HG02571 (cell line): ENCODE results near the gene AASDH.

Experiments used
- ATAC-seq: cut with Tn5 transposase; IDR thresholded peaks from one replicate; pipeline ENCODE4 v1.9.1; 2021; ENCODE audit warnings: mild to moderate bottlenecking, moderate library complexity; ENCODE audit not compliant: unreplicated experiment

The AASDH gene

DNA sequence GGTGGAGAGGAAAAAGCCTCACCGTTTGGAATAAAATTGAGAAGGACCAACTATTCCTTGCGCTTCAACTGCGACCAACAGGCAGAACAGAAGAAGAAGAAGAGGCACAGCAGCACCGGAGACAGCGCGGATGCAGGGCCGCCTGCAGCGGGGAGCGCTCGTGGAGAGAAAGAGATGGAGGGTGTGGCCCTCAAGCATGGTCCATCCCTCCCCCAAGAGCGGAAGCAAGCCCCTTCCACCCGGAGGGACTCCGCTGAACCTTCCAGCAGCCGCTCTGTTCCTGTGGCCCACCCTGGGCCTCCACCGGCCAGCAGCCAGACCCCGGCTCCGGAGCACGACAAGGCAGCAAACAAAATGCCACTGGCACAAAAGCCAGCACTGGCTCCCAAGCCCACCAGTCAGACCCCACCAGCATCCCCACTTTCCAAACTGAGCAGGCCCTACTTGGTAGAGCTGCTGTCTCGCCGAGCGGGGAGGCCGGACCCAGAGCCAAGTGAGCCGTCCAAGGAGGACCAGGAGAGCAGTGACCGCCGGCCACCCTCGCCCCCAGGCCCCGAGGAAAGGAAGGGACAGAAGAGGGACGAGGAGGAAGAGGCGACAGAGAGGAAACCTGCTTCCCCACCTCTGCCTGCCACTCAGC is 71.2 kb downstream of the AASDH start:
- ATAC-seq: no peak

DNA sequence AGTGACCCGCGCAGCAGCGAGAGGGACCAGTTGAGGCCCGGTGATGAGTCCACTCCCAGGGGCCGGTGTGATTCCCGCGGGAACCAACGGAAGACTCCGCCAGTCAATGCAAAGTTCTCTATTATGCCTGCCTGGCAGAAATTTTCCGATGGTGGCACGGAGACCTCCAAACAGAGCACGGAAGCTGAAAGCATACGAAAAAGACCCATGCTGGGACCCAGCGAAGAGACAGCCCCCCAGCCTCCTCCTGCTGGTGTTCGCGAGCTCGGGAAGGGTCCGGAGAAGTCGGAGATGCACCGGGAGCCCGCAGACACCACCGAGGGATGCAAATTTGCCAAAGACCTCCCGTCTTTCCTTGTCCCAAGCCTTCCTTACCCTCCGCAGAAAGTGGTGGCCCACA is 71.7 kb downstream of the AASDH start:
- no peak for ATAC-seq

DNA sequence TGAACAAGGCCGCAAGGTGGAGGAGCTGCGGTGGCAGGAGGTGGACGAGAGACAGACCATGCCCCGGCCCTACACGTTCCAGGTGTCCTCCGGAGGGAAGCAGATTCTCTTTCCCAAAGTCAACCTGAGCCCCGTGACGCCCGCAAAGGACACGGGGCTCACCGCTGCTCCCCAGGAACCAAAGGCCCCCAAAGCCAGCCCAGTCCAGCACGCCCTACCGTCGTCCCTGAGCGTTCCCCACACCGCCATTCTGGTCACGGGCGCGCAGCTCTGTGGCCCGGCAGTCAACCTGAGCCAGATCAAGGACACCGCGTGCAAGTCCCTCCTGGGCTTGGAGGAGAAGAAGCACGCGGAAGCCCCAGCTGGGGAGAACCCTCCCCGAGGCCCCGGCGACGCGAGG is 72.2 kb downstream of the AASDH start:
- no peak for ATAC-seq

DNA sequence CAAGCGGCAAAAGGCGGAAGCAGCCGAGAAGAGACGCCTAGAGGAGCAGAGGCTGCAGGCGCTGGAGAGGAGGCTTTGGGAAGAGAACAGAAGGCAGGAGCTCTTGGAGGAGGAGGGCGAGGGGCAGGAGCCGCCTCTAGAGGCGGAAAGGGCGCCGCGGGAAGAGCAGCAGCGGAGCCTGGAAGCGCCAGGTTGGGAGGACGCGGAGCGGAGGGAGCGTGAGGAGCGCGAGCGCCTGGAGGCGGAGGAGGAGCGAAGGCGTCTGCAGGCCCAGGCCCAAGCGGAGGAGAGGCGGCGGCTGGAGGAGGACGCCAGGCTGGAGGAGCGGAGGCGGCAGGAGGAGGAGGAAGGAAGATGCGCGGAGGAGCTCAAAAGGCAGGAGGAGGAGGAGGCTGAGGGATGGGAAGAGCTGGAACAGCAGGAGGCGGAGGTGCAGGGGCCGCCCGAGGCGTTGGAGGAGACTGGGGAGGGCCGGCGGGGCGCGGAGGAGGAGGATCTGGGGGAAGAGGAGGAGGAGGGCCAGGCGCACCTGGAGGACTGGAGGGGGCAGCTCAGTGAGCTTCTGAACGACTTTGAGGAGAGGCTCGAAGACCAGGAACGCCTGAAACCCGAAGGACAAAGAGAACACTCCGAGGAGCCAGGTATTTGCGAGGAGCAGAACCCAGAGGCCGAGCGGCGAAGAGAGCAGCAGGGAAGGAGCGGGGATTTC is 72.9 kb downstream of the AASDH start:
- ATAC-seq: no peak

- ATAC-seq: no peak
Observed at GRCh38 chr4:56313132-56313531, 74.2 kb downstream of the AASDH start.

DNA sequence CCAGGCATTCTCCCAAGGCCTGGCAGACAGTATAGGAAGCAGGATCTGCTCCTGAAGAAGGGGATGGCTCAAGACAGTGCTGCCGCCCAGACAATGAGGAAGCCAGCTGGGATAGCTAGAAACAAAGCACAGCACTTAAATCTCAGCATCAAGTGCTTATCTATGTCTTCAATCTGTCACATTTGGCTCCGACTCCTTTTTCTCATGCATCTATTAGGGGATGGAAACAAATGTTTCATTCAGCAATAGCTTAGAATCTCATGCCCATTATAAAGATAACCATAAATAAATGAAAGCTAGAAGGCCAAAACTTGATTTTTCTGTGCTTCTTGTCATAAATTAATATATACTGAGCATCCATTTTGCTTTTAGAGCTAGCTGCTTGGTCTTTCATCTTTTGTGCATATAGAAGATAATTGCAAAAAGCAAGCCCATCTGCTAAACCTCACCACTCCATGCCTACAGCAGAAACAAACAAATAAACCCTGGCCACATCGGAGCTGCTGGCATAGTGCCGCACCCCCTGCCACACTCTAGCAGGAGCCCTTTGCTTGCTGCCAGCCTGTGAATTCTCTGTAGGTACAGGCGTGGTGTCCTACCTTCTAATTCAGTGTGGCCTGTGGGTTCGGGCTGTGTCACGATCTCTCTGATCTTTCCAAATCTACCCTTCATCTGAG is 75.9 kb downstream of the AASDH start:
- ATAC-seq: no peak

- no peak for ATAC-seq
Observed at GRCh38 chr4:56310401-56311125, 76.7 kb downstream of the AASDH start.

- no peak for ATAC-seq
Observed at GRCh38 chr4:56308384-56308783, 78.9 kb downstream of the AASDH start.

GRCh38 chr4:56307423-56307822 is 79.9 kb downstream of the AASDH start:
- ATAC-seq: no peak

DNA sequence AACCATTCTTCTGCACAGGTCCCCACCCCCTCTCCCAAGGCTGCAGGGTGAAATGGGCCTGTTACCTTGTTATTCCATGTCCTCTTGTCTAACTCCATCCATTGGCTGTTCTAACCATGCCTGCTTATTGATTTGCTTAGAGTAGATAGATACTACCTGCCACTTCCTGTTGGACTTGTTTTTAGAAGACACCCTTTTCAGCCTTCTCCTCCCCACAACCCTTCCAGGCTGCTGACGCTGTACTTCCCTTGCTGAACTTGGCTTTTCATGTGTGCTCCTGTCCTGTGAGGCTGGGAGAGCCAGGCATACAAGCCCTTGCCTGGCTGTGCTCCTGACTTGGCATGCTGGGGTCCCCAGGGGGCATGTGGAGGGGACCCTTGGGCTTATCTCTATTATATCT is 81.9 kb downstream of the AASDH start:
- ATAC-seq: no peak

GRCh38 chr4:56303921-56304320 is 83.4 kb downstream of the AASDH start:
- ATAC-seq: no peak

DNA sequence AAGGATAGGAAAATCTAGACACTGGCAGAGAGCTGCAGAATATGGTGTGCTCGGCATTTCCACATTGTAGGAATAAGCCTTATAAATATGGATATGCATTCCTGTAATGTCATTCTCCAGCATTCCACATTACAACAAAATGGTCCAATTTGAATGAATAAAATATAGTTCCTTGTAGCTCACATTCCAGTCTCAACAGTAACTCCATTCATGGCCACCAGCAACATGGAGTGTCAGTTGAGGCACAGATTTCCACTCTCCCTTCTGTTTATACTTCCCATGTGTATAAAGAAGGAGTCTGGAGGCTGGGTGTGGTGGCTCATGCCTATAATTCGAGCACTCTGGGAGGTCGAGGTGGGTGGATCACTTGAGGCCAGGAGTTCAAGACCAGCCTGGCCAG is 84.5 kb downstream of the AASDH start:
- no peak for ATAC-seq

DNA sequence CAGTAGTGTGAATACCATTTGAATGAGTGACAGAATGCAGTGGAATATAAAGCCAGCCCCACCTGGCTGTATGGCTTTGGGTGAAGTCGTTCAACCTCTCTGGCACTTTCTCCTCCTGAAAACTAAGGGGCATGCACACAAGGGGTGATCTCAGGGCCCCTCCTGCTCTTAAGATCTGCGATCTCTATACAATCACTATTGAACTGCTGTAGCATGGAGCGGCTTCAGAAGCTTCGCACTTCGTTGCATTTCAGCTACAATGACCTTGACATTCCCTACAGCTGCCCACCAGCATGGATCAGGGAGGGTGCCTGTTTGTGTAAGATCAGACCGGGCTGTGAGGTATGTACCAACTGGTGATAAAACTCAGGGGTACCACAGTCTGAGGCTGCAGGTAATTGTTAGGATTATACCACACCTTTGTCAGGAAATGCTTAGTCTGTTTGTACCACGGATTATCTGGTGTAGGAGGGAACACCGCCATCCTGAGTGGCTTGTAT is 85.2 kb downstream of the AASDH start:
- ATAC-seq: no peak

GRCh38 chr4:56301181-56301996 is 85.9 kb downstream of the AASDH start:
- peak; percentile 93 for ATAC-seq

GRCh38 chr4:56298236-56298635 is 89.1 kb downstream of the AASDH start:
- ATAC-seq: no peak

- no peak for ATAC-seq
Observed at GRCh38 chr4:56297776-56298175, 89.5 kb downstream of the AASDH start.

- no peak for ATAC-seq
Observed at GRCh38 chr4:56296526-56296925, 90.8 kb downstream of the AASDH start.

DNA sequence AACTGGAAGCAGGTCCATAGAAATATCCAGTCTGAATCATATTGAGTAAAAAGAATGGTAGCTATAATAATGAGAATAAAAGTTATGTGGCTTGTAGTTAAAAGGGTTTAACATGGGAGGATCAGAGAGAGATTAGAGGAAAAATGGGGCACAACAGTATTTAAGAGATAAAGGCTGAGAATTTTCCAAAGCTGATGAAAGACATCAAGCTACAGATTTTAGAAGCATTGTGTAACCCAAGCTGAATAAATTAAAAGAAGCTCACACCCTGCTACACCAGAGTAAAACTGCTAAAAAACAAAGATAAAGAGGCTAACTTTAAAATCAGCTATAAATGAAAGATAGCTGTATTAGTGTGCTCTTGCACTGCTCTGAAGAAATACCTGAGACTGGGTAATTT is 94.2 kb downstream of the AASDH start:
- no peak for ATAC-seq

DNA sequence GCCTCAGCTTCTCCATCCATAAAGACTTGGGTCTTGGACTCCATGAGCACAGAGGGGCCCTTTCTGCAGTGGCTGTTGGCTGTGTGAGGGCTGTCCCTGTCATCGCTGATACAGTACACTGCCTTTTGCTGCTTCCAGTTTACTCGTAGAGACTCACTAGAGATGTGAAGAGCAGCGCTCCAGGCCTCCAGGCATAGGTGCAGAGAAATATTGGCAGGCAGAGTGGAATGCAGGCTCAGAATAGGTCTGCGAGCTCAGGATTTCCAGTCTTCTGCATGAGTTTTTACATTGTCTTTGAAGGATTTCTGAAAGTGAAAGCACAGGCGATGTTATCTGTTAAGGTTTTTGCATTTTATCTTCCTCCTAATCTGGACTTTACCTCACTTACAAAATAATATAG is 97.4 kb downstream of the AASDH start:
- no peak for ATAC-seq

GRCh38 chr4:56288663-56289062 is 98.6 kb downstream of the AASDH start:
- ATAC-seq: no peak
